ENCODE measurements around the gene PRMT7. TPM values are rescaled to one million over a fixed set of nuclear protein-coding genes. Genes with fewer than 3 reads are reported as not detected.

Gene PRMT7
- total RNA-seq, 1 donor from 2014 or later: 36.7 TPM

- no peak overlapping the region for H3K4me3 Mint-ChIP-seq (ENCODE audit: unreplicated experiment)
- Histone ChIP-seq H3K4me1 (ENCODE audit: insufficient read depth, low read length) (peaks cover 23% of the 10 kb centered on the region), H3K9me3 (ENCODE audit: insufficient read depth, low read depth, low read length) (no peaks in the 10 kb centered on the region), H3K9ac (ENCODE audit: low read length) (no peak overlapping the region), H3K27ac (ENCODE audit: low read depth, low read length) (no peak overlapping the region), H3K4me2 (ENCODE audit: low read length) (no peak overlapping the region), H2AFZ (ENCODE audit: low read depth, low read length) (no peak overlapping the region), H4K20me1 (ENCODE audit: insufficient read depth, low read length) (no peaks in the 10 kb centered on the region), H3K27me3 (ENCODE audit: insufficient read depth, low read length) (no peaks in the 10 kb centered on the region), H3K36me3 (ENCODE audit: insufficient read depth, low read length) (no peaks in the 10 kb centered on the region), H3K4me3 (ENCODE audit: insufficient read depth, low read depth, low read length) (no peak overlapping the region), H3K79me2 (ENCODE audit: insufficient read depth, low read length) (no peaks in the 10 kb centered on the region)
- peaks cover 11% of the 10 kb centered on the region for H3K27me3 Mint-ChIP-seq (ENCODE audit: low read depth, unreplicated experiment)
- DNase-seq (ENCODE audit: low read depth) (no peak), FAIRE-seq (no peak)
- no peak overlapping the region for H3K27ac Mint-ChIP-seq (ENCODE audit: unreplicated experiment)
- peaks cover 1% of the 10 kb centered on the region for H3K9me3 Mint-ChIP-seq (ENCODE audit: unreplicated experiment)
- TF ChIP-seq CTCF (IDR thresholded peaks at IDR 0.05; ENCODE audit: insufficient read depth, low read depth, low read length) (no peak), EZH2 (IDR thresholded peaks at IDR 0.05; ENCODE audit: insufficient read depth, low read length) (no peak)
- peaks cover 23% of the 10 kb centered on the region for H3K4me1 Mint-ChIP-seq (ENCODE audit: low read depth, unreplicated experiment)
- no peaks in the 10 kb centered on the region for H3K36me3 Mint-ChIP-seq (ENCODE audit: low read depth, unreplicated experiment)
Measured at GRCh38 chr16:68400083-68400923, 89.5 kb downstream of the PRMT7 start.

GRCh38 chr16:68400924-68401460 is 90.2 kb downstream of the PRMT7 start:
- H3K27me3 Mint-ChIP-seq (ENCODE audit: low read depth, unreplicated experiment): peaks cover 8% of the 10 kb centered on the region
- DNase-seq (ENCODE audit: low read depth) (no peak), FAIRE-seq (no peak)
- no peaks in the 10 kb centered on the region for H3K27me3 ChIP-seq (ENCODE audit: insufficient read depth, low read length)
- no peaks in the 10 kb centered on the region for H3K9me3 ChIP-seq (ENCODE audit: insufficient read depth, low read depth, low read length)
- H3K4me3 ChIP-seq (ENCODE audit: insufficient read depth, low read depth, low read length): no peak overlapping the region
- no peak overlapping the region for H3K9ac ChIP-seq (ENCODE audit: low read length)
- H3K27ac Mint-ChIP-seq (ENCODE audit: unreplicated experiment): no peak overlapping the region
- no peaks in the 10 kb centered on the region for H3K36me3 Mint-ChIP-seq (ENCODE audit: low read depth, unreplicated experiment)
- H3K4me1 Mint-ChIP-seq (ENCODE audit: low read depth, unreplicated experiment): peaks cover 23% of the 10 kb centered on the region
- no peaks in the 10 kb centered on the region for H4K20me1 ChIP-seq (ENCODE audit: insufficient read depth, low read length)
- H3K36me3 ChIP-seq (ENCODE audit: insufficient read depth, low read length): no peaks in the 10 kb centered on the region
- no peak overlapping the region for H3K4me2 ChIP-seq (ENCODE audit: low read length)
- H3K79me2 ChIP-seq (ENCODE audit: insufficient read depth, low read length): no peaks in the 10 kb centered on the region
- H2AFZ ChIP-seq (ENCODE audit: low read depth, low read length): no peak overlapping the region
- no peak for TF ChIP-seq EZH2 (IDR thresholded peaks at IDR 0.05; ENCODE audit: insufficient read depth, low read length)
- no peak for TF ChIP-seq CTCF (IDR thresholded peaks at IDR 0.05; ENCODE audit: insufficient read depth, low read depth, low read length)
- H3K4me3 Mint-ChIP-seq (ENCODE audit: unreplicated experiment): no peak overlapping the region
- H3K4me1 ChIP-seq (ENCODE audit: insufficient read depth, low read length): peaks cover 23% of the 10 kb centered on the region
- peaks cover 1% of the 10 kb centered on the region for H3K9me3 Mint-ChIP-seq (ENCODE audit: unreplicated experiment)
- no peak overlapping the region for H3K27ac ChIP-seq (ENCODE audit: low read depth, low read length)

Measured in astrocyte (in vitro differentiated cells and primary cell).